ENCODE results near the gene ADAP1. TPM values are rescaled to one million over a fixed set of nuclear protein-coding genes. Genes with fewer than 3 reads are reported as not detected.

The ADAP1 gene
- total and polyA plus RNA-seq, 12 donors: 2.3 to 14.9 (median 9.7) TPM

DNA sequence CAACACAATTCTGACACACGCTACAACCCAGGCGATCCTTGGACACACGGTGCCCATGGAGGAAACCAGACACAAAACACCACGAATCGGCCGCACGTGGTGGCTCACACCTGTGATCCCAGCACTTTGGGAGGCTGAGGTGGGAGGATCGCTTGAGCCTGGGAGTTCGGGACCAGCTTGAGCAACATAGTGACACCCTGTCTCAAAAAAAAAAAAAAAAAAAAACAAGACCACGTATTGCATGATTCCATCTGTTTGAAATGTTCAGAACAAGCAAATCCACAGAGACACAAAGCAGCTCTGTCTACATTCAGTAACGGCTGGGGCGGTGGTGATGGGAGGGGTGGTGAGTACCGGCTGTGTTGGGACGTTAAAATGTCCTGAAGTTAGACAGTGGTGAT, 25.2 kb downstream of the ADAP1 start:
- Histone ChIP-seq H3K27ac (peak overlapping the region in 1 of 10 donors; percentile 65), H3K27me3 (peaks cover 0 to 3% (median 0%) of the 10 kb centered on the region in 7 donors), H3K4me3 (no peak overlapping the region), H3K36me3 (no peaks in the 10 kb centered on the region), H3K4me1 (peaks cover 0 to 68% (median 7%) of the 10 kb centered on the region in 9 donors), H3K9me3 (no peaks in the 10 kb centered on the region)
- ATAC-seq (no peak), DNase-seq (no peak)
- TF ChIP-seq, protein P1, sequence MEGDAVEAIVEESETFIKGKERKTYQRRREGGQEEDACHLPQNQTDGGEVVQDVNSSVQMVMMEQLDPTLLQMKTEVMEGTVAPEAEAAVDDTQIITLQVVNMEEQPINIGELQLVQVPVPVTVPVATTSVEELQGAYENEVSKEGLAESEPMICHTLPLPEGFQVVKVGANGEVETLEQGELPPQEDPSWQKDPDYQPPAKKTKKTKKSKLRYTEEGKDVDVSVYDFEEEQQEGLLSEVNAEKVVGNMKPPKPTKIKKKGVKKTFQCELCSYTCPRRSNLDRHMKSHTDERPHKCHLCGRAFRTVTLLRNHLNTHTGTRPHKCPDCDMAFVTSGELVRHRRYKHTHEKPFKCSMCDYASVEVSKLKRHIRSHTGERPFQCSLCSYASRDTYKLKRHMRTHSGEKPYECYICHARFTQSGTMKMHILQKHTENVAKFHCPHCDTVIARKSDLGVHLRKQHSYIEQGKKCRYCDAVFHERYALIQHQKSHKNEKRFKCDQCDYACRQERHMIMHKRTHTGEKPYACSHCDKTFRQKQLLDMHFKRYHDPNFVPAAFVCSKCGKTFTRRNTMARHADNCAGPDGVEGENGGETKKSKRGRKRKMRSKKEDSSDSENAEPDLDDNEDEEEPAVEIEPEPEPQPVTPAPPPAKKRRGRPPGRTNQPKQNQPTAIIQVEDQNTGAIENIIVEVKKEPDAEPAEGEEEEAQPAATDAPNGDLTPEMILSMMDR (IDR thresholded peaks at IDR 0.05): no peak
- 85 to 90% methylated on average over 14 of the region's 14 CpGs for WGBS, 2 donors
- intact Hi-C loops (cut with DNase I): no loop called here

DNA sequence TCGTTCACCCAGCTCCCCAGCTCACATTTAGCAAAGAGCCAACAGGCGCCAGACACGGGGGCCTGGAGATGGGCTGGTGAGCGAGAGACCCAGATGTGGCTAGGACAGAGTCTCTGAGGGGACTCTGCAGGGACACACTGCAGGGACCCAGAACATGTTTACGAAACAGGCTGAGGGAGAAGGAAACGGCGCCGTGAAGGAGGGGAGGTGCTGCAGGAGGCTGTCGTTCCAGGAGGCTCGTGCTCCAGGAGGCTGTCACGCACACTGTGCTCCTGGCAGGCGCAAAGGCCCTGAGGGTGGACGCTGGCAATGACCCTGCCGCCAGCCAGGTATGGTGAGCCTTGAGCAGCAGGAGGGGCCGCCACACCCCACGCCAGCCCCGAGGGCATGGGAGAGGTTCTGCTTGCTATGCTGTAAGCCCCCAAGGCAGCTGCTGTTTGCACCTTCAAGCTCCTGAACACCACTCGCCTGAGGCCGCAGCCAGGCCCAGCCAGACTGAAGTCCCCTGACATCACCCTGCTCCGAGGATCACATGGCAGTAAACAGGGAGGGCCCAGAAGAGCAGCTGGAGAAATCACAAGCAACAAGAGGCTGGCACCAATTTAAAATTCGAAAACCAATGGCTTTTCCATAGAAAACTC, 27.3 kb downstream of the ADAP1 start:
- Histone ChIP-seq H3K9me3 (no peaks in the 10 kb centered on the region), H3K27me3 (peaks cover 0 to 7% (median 0%) of the 10 kb centered on the region in 7 donors), H3K27ac (no peak overlapping the region), H3K4me3 (no peak overlapping the region), H3K4me1 (peaks cover 0 to 82% (median 9%) of the 10 kb centered on the region in 9 donors), H3K36me3 (no peaks in the 10 kb centered on the region)
- WGBS, 2 donors: 78 to 83% methylated on average over 21 of the region's 21 CpGs
- intact Hi-C loops (cut with DNase I): no loop called here
- TF ChIP-seq, protein P1 (IDR thresholded peaks at IDR 0.05): no peak
- DNase-seq: no peak
- no peak for ATAC-seq

DNA sequence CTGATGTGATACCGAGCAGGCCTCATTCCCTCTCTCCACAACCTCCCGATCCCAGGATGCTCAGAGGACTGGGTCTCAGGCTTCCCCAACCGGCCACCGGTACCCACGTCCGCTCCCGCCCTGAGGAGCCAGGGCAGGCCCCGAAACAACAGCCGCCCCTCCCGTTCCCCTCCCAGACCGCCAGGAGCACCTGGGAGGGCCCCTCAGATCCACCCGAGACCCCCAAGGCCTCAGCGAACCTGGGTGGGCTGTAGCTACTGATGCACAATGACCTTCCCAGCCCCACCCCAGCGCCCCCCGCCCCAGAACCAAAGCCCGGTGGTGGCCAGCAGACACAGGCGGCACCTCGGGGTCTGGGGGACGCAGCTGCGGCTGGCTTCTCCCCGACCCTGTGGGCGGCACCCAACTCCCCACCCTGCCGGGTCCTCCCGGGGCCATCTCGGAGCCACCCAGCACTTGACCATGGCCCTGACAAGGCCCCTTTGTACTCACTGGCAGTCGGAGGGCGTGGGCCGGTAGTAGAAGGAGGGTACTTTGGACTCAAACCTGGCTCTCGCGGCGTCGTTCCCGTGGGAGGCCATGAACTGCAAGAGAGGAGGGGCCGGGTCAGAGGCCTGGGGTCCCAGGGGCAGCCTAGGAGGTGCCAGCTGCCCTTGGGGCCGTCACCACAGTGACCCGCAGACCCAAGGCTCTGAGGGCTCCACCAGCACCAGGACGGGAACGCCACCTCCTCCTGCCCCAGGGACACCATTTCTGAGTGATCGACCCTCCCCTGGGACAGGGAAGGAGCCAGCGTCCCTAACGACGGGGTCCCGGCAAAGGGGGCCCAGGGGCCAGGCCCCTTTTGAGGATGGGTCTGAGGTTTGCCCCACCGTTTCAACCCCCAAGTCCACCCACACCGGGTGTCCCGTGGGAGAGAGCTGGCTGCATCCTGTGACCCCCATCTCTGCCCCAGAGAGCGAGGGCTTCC, 28.1 kb downstream of the ADAP1 start:
- no peak overlapping the region for H3K27ac ChIP-seq
- WGBS, 2 donors: 85 to 89% methylated on average over 46 to 47 of the region's 47 CpGs
- no peak for ATAC-seq
- H3K4me1 ChIP-seq: peaks cover 0 to 83% (median 9%) of the 10 kb centered on the region in 9 donors
- no peaks in the 10 kb centered on the region for H3K9me3 ChIP-seq
- peaks cover 0 to 9% (median 0%) of the 10 kb centered on the region in 7 donors for H3K27me3 ChIP-seq
- DNase-seq: no peak
- TF ChIP-seq, protein P1 (IDR thresholded peaks at IDR 0.05): no peak
- H3K36me3 ChIP-seq: no peaks in the 10 kb centered on the region
- no peak overlapping the region for H3K4me3 ChIP-seq
- intact Hi-C loops (cut with DNase I): no loop called here

DNA sequence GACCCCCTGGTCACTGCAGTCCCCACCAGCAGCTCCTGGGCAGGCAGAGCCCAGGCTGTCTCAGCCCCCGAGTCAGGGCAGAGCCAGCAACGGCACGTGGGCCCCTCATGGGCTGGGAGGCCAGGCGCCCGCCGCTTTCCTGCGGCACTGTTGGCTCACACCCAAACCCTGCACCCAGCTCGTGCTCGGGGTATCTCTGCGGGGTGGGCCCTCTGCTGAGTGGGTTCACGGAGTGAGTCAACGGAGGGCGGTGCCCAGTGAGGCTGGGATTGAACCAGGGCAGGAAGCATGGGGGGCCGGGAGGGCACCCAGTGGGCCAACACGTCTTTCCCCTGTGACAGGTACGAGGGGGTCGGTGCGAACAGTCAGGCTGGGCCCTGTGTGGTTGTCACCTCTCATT, 28.9 kb downstream of the ADAP1 start:
- H3K4me3 ChIP-seq: no peak overlapping the region
- H3K9me3 ChIP-seq: no peaks in the 10 kb centered on the region
- TF ChIP-seq, protein P1 (IDR thresholded peaks at IDR 0.05): no peak
- no peaks in the 10 kb centered on the region for H3K36me3 ChIP-seq
- intact Hi-C loops (cut with DNase I): no loop called here
- 69 to 73% methylated on average over 18 of the region's 18 CpGs for WGBS, 2 donors
- no peak overlapping the region for H3K27ac ChIP-seq
- peaks cover 0 to 76% (median 9%) of the 10 kb centered on the region in 9 donors for H3K4me1 ChIP-seq
- DNase-seq (peak in 1 of 2 donors; percentile 43), ATAC-seq (no peak)
- H3K27me3 ChIP-seq: peaks cover 0 to 13% (median 0%) of the 10 kb centered on the region in 7 donors

Data from heart right ventricle (tissue), 16 donors.